Endothelial cell of umbilical vein (primary cell): ENCODE measurements around the gene PLCXD3. TPM values are rescaled to one million over a fixed set of nuclear protein-coding genes. Genes with fewer than 3 reads are reported as not detected.

ENCODE experiments used
- BruUV-seq: library from RNA; stranded (reverse); fragments of 400-500 nt; replicated peaks from 2 replicates; lab custom pipeline; 2021; lab: Mats Ljungman, UMichigan
- CTCF ChIA-PET: fragments of 300-600, 350-600 bp; sonication (Branson Sonifier 250); formaldehyde crosslinking; loops from one replicate; lab custom pipeline; 2021; ENCODE audit warnings: antibody characterized with exemption, inconsistent platforms; lab: Charles Lee
- POLR2A ChIA-PET: fragments of 300-600, 350-600 bp; sonication (Branson Sonifier 250); formaldehyde crosslinking; loops from one replicate; lab custom pipeline; 2021; ENCODE audit warnings: antibody characterized with exemption, inconsistent platforms; lab: Charles Lee
- DNase-seq: peaks from one replicate; pipeline ENCODE4 v3.0.0-alpha.2; 2011; ENCODE audit warnings: low read depth, low spot score
- FAIRE-seq: peaks from 2 replicates; lab custom pipeline; 2011; peaks lifted over from hg19 to GRCh38; lab: Jason Lieb, UNC
- H2AFZ ChIP-seq: 2 replicates; pipeline ENCODE4 v1.6.0; 2012; ENCODE audit warnings: low read depth, low read length, control low read depth, inconsistent platforms
- H3K27ac ChIP-seq: 2 replicates; pipeline ENCODE4 v1.5.1; 2011; ENCODE audit warnings: low read depth, mild to moderate bottlenecking, control low read depth, low read length, moderate library complexity; ENCODE audit not compliant: insufficient read depth
- H3K27me3 ChIP-seq, 2 experiments: 2 replicates each; pipeline versions ENCODE4 v1.6.0 to v1.6.1; 2011; ENCODE audit warnings: low read length in 2 of 2, mixed read lengths in 1 of 2; ENCODE audit not compliant: control insufficient read depth in 2 of 2, insufficient read depth in 2 of 2
- H3K36me3 ChIP-seq, 2 experiments: 2 replicates in 1 of 2; 3 replicates in 1 of 2; pipeline ENCODE4 v1.5.1; 2011; ENCODE audit warnings: low read length in 2 of 2, mild to moderate bottlenecking in 1 of 2, moderate library complexity in 1 of 2; ENCODE audit not compliant: control insufficient read depth in 2 of 2, insufficient read depth in 2 of 2; ENCODE audit errors: extremely low read depth in 1 of 2
- H3K4me1 ChIP-seq: 3 replicates; pipeline ENCODE4 v1.5.1; 2011; ENCODE audit warnings: mild to moderate bottlenecking, low read length; ENCODE audit not compliant: control insufficient read depth, insufficient read depth; ENCODE audit errors: extremely low read depth
- H3K4me2 ChIP-seq: 2 replicates; pipeline ENCODE4 v1.6.1; 2011; ENCODE audit warnings: low read length, control low read depth, mixed read lengths; ENCODE audit not compliant: insufficient read depth
- H3K4me3 ChIP-seq, 3 experiments: fragments of 200-600 bp in 1 of 3; sonication (generic), shearing (Covaris generic) in 1 of 3; replicated peaks in 1 of 3; 2 replicates each; pipeline ENCODE4 v1.5.1; 2011 to 2016; ENCODE audit warnings: control low read depth in 3 of 3, low read length in 3 of 3, mild to moderate bottlenecking in 2 of 3, inconsistent platforms in 1 of 3, low read depth in 1 of 3, moderate library complexity in 1 of 3; ENCODE audit not compliant: insufficient read depth in 1 of 3
- H3K79me2 ChIP-seq: 2 replicates; pipeline ENCODE4 v1.6.0; 2012; ENCODE audit warnings: low read length, inconsistent platforms; ENCODE audit not compliant: control insufficient read depth, insufficient read depth
- H3K9ac ChIP-seq: replicated peaks from 2 replicates; pipeline ENCODE3; 2011; ENCODE audit warnings: low read length, control low read depth; ENCODE audit not compliant: insufficient read depth; ENCODE audit errors: extremely low read depth
- H3K9me1 ChIP-seq: replicated peaks from 3 replicates; pipeline ENCODE4 v1.6.0; 2011; ENCODE audit warnings: mild to moderate bottlenecking, low read length; ENCODE audit not compliant: control insufficient read depth, insufficient read depth; ENCODE audit errors: extremely low read depth
- H3K9me3 ChIP-seq: replicated peaks from 2 replicates; pipeline ENCODE4 v1.5.1; 2012; ENCODE audit warnings: low read length, inconsistent platforms; ENCODE audit not compliant: control insufficient read depth, insufficient read depth
- H4K20me1 ChIP-seq: replicated peaks from 2 replicates; pipeline ENCODE3; 2011; ENCODE audit warnings: mild to moderate bottlenecking, low read length; ENCODE audit not compliant: control insufficient read depth, insufficient read depth; ENCODE audit errors: extremely low read depth
- EZH2 ChIP-seq: IDR thresholded peaks from 2 replicates; pipeline ENCODE4 v1.6.1; 2012; ENCODE audit warnings: borderline replicate concordance, low read depth, mild to moderate bottlenecking, moderate library complexity, low read length, inconsistent platforms; ENCODE audit not compliant: severe bottlenecking
- FOS ChIP-seq: IDR thresholded peaks from 2 replicates; pipeline ENCODE4 v1.6.1; 2011; ENCODE audit warnings: mild to moderate bottlenecking, low read length, moderate library complexity, borderline replicate concordance; ENCODE audit not compliant: insufficient read depth
- dilution Hi-C: fragments of 300-500 bp; cut with MboI; formaldehyde crosslinking; loops from one replicate; pipeline ENCODE4 v1.15.0; 2019; ENCODE audit warnings: low sequenced_read_pairs; ENCODE audit not compliant: extremely low pct_ligation_motif_present
- intact Hi-C: fragments of 100-400 bp; cut with micrococcal nuclease; formaldehyde crosslinking; loops from one replicate; pipeline ENCODE4 v1.10.0; 2022
- polyA plus RNA-seq, 4 experiments: library from polyadenylated mRNA; depleted of rRNA in 3 of 4; stranded (reverse) in 3 of 4; unstranded in 1 of 4; fragments of >200 nt; gene quantifications; 2 replicates each; pipeline versions ENCODE4 v1.2.1 to v1.2.3, GENCODE V29; 2011 to 2012; ENCODE audit warnings: missing spikeins in 1 of 4
- total RNA-seq: library from RNA; stranded (reverse); gene quantifications from 2 replicates; pipeline ENCODE4 v1.2.3, GENCODE V29; 2021
- TF ChIP-seq, protein P1 (sequence below), 2 donors: IDR thresholded peaks; 1 replicate in 1 of 2; 2 replicates in 1 of 2; pipeline ENCODE4 v1.5.1; 2011; ENCODE audit warnings: low read length in 2 of 2, mild to moderate bottlenecking in 2 of 2, moderate library complexity in 2 of 2, control low read depth in 1 of 2, inconsistent platforms in 1 of 2, low read depth in 1 of 2; ENCODE audit not compliant: insufficient read depth in 1 of 2; ENCODE audit errors: extremely low read depth in 1 of 2
- TF ChIP-seq, protein P2 (sequence below): IDR thresholded peaks from 2 replicates; pipeline ENCODE4 v1.6.1; 2011; ENCODE audit not compliant: insufficient read depth, insufficient read length

Gene PLCXD3
- total and polyA plus RNA-seq, 2 donors (not counting 3 experiments of a cell fraction or from before 2014, with no cell fraction given), result not detected

DNA sequence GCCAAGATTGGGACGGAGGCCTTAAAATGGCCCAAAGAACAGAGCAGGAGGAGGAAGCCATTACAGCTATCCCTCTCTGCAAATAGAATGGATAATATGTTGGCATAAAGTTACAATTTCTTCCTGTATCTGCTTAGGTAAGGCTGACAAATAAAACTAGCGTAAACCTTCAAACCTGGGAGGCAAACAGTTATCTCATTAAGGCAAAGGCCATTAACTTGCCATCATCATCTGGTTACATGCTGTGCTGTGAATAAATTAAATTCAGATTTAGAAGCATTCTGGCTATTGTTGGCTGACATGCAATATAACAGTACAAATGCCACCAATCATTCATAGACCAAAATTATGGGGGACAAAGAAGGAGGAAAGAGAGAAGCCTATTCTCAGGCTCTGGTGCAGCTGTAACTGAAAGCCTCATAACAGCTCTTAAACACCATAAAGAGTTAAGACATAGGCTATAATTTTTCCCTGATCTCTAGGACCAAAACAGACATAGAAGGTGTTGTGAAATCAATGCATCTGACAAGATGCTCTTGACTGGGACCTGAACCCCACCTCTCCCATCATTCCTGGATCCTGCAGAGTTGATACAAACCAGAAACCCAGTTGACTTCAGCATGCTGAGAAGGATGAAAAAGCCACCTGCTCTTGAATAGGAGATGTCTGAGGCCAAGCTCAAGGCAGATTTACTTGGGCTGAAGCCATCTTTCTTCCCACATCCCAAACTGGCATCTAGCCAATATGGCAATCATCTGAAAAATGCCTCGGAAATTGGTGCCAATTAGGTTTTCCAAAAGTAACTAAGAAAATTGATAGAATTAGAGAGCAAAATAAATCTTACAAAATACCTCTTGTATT lies 62.5 kb downstream of the PLCXD3 start:
- intact Hi-C loops (no loop called here), dilution Hi-C loops (no loop called here)
- H3K9ac ChIP-seq, result no peak overlapping the region
- no peaks in the 10 kb centered on the region for H3K27me3 ChIP-seq
- FAIRE-seq (no peak), DNase-seq (no peak)
- no peak overlapping the region for H3K4me2 ChIP-seq
- TF ChIP-seq FOS, result no peak
- TF ChIP-seq, protein P1, sequence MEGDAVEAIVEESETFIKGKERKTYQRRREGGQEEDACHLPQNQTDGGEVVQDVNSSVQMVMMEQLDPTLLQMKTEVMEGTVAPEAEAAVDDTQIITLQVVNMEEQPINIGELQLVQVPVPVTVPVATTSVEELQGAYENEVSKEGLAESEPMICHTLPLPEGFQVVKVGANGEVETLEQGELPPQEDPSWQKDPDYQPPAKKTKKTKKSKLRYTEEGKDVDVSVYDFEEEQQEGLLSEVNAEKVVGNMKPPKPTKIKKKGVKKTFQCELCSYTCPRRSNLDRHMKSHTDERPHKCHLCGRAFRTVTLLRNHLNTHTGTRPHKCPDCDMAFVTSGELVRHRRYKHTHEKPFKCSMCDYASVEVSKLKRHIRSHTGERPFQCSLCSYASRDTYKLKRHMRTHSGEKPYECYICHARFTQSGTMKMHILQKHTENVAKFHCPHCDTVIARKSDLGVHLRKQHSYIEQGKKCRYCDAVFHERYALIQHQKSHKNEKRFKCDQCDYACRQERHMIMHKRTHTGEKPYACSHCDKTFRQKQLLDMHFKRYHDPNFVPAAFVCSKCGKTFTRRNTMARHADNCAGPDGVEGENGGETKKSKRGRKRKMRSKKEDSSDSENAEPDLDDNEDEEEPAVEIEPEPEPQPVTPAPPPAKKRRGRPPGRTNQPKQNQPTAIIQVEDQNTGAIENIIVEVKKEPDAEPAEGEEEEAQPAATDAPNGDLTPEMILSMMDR (IDR thresholded peaks at IDR 0.05; ENCODE audit: extremely low read depth in 1 of 2, insufficient read depth in 1 of 2, low read depth in 1 of 2, low read length in 2 of 2), result no peak
- no peak for TF ChIP-seq EZH2
- TF ChIP-seq, protein P2, sequence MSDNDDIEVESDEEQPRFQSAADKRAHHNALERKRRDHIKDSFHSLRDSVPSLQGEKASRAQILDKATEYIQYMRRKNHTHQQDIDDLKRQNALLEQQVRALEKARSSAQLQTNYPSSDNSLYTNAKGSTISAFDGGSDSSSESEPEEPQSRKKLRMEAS, result no peak
- no peaks in the 10 kb centered on the region for H3K79me2 ChIP-seq
- H2AFZ ChIP-seq, result no peak overlapping the region
- POLR2A ChIA-PET, result no interaction called here
- no peaks in the 10 kb centered on the region for H3K9me3 ChIP-seq
- CTCF ChIA-PET, result no interaction called here
- no peak overlapping the region for H3K27ac ChIP-seq
- H4K20me1 ChIP-seq, result no peaks in the 10 kb centered on the region
- no TSS peak for BruUV-seq
- H3K9me1 ChIP-seq, result no peaks in the 10 kb centered on the region
- H3K36me3 ChIP-seq, result no peaks in the 10 kb centered on the region
- H3K4me3 ChIP-seq, result no peak overlapping the region
- H3K4me1 ChIP-seq, result no peaks in the 10 kb centered on the region
